ENCODE data around the gene ZMYND11. TPM values are rescaled to one million over a fixed set of nuclear protein-coding genes. Genes with fewer than 3 reads are reported as not detected.
A peak's percentile ranks its signal among the peaks of the same experiment; 100 is the strongest.

The ZMYND11 gene
- total RNA-seq, 1 donor from 2014 or later, result 49.2 TPM

DNA sequence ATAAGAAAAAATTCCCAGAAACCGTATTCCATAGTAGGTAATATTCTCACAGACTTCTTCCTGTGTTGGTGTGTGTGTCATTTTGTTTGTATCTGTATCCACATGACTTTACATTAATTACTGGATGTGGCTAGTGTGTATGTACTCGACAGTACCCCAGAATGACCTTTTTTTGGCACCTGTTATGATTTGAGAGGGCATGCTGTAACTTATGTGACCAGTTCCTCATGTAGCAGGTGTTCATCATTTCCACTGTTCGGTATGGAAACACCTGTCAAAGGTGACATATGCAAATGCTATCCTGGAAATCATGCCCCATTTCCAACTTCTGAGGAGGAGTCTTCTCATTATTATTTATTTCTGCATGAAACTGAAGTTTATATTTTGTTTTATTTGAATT lies 89.3 kb downstream of the ZMYND11 start:
- Histone ChIP-seq H3K36me3 (ENCODE audit: control insufficient read depth, insufficient read depth, low read length) (no peaks in the 10 kb centered on the region), H3K27me3 (ENCODE audit: control insufficient read depth, insufficient read depth, low read length) (no peaks in the 10 kb centered on the region), H3K4me3 (ENCODE audit: low read depth, low read length) (no peak overlapping the region)
- TF ChIP-seq, protein P1, sequence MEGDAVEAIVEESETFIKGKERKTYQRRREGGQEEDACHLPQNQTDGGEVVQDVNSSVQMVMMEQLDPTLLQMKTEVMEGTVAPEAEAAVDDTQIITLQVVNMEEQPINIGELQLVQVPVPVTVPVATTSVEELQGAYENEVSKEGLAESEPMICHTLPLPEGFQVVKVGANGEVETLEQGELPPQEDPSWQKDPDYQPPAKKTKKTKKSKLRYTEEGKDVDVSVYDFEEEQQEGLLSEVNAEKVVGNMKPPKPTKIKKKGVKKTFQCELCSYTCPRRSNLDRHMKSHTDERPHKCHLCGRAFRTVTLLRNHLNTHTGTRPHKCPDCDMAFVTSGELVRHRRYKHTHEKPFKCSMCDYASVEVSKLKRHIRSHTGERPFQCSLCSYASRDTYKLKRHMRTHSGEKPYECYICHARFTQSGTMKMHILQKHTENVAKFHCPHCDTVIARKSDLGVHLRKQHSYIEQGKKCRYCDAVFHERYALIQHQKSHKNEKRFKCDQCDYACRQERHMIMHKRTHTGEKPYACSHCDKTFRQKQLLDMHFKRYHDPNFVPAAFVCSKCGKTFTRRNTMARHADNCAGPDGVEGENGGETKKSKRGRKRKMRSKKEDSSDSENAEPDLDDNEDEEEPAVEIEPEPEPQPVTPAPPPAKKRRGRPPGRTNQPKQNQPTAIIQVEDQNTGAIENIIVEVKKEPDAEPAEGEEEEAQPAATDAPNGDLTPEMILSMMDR (IDR thresholded peaks at IDR 0.05; ENCODE audit: insufficient read depth, low read length, severe bottlenecking), result no peak
- FAIRE-seq (no peak), DNase-seq (ENCODE audit: low read depth) (no peak)

DNA sequence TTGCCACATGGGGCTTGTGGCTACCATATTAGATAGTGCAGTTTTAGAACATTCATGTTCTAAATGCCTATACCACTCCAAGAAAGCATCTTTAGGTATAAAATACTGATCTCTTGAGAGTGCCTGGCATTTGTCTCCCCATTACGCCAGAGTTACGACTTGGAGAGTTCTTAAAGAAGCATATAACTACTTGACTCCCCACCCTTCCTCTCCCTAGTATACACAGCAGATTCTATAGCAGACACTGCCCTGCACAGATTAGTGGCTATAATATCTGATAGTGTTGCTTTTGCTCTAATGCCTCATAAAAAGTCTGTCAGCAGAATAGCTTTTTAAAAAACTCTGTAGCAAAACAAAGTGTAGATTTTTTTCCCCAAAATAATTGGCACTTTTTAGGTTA lies 90.8 kb downstream of the ZMYND11 start:
- no peak overlapping the region for H3K4me3 ChIP-seq (ENCODE audit: low read depth, low read length)
- FAIRE-seq (no peak), DNase-seq (ENCODE audit: low read depth) (no peak)
- H3K36me3 ChIP-seq (ENCODE audit: control insufficient read depth, insufficient read depth, low read length), result no peaks in the 10 kb centered on the region
- TF ChIP-seq, protein P1 (IDR thresholded peaks at IDR 0.05; ENCODE audit: insufficient read depth, low read length, severe bottlenecking), result no peak
- no peaks in the 10 kb centered on the region for H3K27me3 ChIP-seq (ENCODE audit: control insufficient read depth, insufficient read depth, low read length)

DNA sequence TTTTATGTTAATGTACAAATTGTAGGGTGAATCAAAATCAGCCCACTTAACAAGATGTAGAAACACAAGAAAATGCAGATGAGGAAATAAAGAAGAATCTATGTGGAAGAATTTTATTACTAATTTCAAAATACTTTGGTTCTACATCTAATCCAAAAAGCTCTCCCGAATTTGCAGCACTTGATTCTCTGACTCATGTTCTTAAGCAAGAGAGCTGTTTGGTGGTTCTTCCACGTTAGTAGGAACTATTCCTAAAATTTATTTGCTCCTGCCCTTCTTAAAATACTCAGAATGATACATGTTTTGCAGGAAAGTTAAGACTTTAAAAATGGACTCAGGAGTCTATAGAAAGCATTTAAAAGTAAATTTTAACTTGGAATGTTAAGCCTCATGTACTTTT lies 91.8 kb downstream of the ZMYND11 start:
- H3K36me3 ChIP-seq (ENCODE audit: control insufficient read depth, insufficient read depth, low read length), result no peaks in the 10 kb centered on the region
- DNase-seq (ENCODE audit: low read depth) (peak; percentile 30), FAIRE-seq (no peak)
- no peak overlapping the region for H3K4me3 ChIP-seq (ENCODE audit: low read depth, low read length)
- TF ChIP-seq, protein P1 (IDR thresholded peaks at IDR 0.05; ENCODE audit: insufficient read depth, low read length, severe bottlenecking), result no peak
- H3K27me3 ChIP-seq (ENCODE audit: control insufficient read depth, insufficient read depth, low read length), result no peaks in the 10 kb centered on the region

DNA sequence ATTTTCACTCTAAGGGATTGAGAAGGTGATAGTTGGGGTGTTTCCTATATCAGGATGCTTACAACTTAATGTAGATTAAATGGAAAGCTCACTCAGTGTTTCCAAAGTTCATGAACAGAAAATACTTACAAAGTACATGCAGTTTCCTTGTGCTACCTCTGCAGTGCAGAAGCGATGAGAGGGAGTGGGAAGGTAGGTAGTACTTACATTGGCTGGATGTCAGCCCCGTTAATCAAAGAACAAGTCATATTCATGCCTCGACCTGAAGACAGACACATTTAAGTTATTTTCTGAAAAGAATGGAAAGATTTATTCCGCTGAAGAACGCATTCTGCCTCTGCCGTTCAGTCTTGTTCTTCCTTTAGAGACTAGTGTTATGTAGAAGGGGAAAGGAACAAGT lies 93.1 kb downstream of the ZMYND11 start:
- no peaks in the 10 kb centered on the region for H3K27me3 ChIP-seq (ENCODE audit: control insufficient read depth, insufficient read depth, low read length)
- H3K36me3 ChIP-seq (ENCODE audit: control insufficient read depth, insufficient read depth, low read length), result no peaks in the 10 kb centered on the region
- TF ChIP-seq, protein P1 (IDR thresholded peaks at IDR 0.05; ENCODE audit: insufficient read depth, low read length, severe bottlenecking), result no peak
- H3K4me3 ChIP-seq (ENCODE audit: low read depth, low read length), result no peak overlapping the region
- FAIRE-seq (no peak), DNase-seq (ENCODE audit: low read depth) (peak; percentile 45)

DNA sequence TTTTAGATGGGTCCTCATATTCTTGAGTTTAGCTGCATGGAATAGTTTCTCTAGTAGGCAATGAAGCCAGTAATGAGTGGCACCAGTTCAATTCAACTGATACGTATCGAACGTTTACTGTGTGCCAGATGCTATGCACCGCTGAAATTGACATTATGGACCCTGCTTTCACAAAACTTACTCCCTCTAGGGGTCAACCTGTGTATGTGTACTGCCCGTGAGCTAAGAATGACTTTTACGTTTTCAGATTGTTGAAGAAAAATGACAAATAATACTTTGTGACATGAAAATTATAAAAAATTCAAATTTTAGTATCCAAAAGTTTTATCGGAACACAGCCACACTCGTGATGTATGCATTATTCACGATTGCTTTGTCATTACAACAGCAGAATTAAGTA lies 95.5 kb downstream of the ZMYND11 start:
- no peaks in the 10 kb centered on the region for H3K27me3 ChIP-seq (ENCODE audit: control insufficient read depth, insufficient read depth, low read length)
- H3K4me3 ChIP-seq (ENCODE audit: low read depth, low read length), result no peak overlapping the region
- TF ChIP-seq, protein P1 (IDR thresholded peaks at IDR 0.05; ENCODE audit: insufficient read depth, low read length, severe bottlenecking), result peak; percentile 7
- DNase-seq (ENCODE audit: low read depth), result no peak
- no peak for FAIRE-seq
- H3K36me3 ChIP-seq (ENCODE audit: control insufficient read depth, insufficient read depth, low read length), result no peaks in the 10 kb centered on the region

DNA sequence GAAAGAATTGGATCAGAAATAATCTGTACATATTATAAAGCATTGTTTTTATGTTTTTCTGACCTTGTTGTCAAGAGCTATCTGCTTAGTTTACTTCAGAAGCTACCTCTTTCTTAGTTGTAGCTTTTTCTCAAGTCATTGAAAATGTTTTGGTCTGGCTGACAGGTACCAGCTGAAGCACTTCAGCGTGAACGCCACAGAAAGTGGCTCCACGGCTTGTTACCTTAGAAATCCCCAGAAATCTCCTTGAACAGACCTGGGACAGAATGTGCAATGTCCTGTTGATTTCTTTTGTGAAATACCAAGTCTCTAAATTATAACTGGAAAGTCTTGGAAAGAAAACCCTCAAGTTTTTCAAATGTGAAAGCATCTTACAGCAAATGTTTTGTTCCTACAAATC lies 96.8 kb downstream of the ZMYND11 start:
- H3K27me3 ChIP-seq (ENCODE audit: control insufficient read depth, insufficient read depth, low read length), result no peaks in the 10 kb centered on the region
- FAIRE-seq (peak; percentile 28), DNase-seq (ENCODE audit: low read depth) (no peak)
- no peak overlapping the region for H3K4me3 ChIP-seq (ENCODE audit: low read depth, low read length)
- H3K36me3 ChIP-seq (ENCODE audit: control insufficient read depth, insufficient read depth, low read length), result no peaks in the 10 kb centered on the region
- TF ChIP-seq, protein P1 (IDR thresholded peaks at IDR 0.05; ENCODE audit: insufficient read depth, low read length, severe bottlenecking), result no peak
